ENCODE data around the gene GCLC.

- TF ChIP-seq CTCF (IDR thresholded peaks at IDR 0.05) = no peak
- TF ChIP-seq EZH2phosphoT487 (IDR thresholded peaks at IDR 0.05) = no peak
Observed at GRCh38 chr6:53495506-53496499, 49.1 kb downstream of the GCLC start.

Data from neural progenitor cell (in vitro differentiated cells).